ENCODE results near the gene ZNF232.
A peak's percentile ranks its signal among the peaks of the same experiment; 100 is the strongest.
"Not testable (repeated sequence)": the region's sequence is repeated elsewhere in the genome, so short reads cannot be mapped to it uniquely, and the experiment has no call there.

Gene ZNF232

DNA sequence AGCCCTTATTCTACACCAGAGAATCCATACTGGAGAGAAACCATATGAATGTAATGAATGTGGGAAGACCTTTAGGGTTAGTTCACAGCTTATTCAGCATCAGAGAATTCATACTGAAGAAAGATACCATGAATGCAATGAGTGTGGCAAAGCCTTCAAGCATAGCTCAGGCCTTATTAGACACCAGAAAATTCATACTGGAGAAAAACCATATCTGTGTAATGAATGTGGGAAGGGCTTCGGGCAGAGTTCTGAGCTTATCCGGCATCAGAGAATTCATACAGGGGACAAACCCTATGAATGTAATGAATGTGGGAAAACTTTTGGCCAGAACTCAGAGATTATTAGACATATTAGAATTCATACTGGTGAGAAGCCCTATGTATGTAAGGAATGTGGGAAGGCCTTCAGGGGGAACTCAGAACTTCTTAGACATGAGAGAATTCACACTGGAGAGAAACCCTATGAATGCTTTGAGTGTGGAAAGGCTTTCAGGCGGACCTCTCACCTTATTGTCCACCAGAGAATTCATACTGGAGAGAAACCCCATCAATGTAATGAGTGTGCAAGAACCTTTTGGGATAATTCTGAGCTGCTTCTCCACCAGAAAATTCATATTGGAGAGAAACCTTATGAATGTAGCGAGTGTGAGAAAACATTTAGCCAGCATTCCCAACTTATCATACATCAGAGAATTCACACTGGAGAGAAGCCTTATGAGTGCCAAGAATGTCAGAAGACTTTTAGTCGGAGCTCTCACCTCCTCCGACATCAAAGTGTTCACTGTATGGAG is 19.3 kb downstream of the ZNF232 start:
- DNase-seq, result no peak

DNA sequence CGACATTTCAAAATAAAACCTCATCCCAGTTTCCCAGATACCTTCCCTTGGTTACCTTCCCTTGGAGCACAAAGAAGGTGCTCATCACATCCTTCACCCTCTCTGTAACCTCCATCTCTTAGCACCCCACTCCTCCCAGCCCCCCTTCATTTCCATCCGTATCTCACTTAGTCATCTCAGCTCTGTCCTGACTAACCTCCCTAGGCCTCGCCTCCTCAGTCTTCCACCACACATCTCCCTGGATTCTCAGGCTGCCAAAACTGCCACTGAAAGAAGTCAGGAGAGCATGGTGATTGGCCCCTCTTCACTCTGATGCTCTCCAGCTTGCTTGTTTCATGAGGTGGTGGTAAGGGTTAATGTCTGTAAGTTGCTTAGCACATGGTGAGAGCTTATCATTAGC is 31.1 kb downstream of the ZNF232 start:
- no peak for DNase-seq

DNA sequence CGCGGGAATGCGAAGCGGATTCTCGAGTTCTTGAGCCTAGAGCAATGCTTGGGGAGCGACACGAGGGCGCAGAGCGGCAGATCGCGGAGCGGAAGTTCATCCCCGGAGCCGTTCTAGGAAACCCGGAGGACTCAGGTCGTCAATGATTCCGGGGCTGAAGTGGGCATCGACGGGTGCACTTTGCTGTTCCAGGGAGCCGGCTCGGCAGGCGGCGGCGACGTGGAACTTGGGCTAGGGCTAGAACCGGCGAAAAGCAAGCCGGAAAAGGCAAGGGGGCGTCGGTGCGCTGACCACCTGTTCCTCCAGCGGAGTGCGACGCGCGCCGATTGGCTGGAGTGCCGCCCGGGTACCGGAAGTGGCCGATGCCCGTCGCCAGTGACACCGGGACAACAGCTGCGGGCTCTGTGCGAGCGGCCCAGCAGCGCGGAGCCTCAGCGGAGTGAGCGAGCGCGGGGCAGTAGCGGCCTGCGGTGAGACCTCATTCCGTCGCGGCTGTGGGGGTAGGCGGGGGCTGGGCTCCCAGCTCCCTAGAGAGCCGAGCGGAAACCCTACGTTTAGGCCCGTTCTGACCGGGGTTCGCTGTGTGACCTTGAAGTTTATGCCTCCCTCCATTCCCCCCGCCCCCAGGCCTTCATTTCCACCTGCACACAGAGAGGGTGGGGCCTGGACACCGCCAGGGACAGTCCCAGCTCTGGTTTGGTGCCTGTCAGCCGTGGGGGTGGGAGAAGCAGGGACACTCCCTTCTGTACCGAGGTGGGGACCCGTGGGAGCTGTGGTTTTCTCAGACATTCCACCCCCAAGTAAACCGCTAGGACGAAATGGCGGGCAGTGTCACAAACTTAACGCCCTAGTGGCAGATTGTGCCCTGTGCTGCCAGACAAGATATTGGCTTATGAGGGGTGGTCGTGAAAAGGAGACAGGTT is 33.3 kb downstream of the ZNF232 start, which contains the start of gene ZFP3:
TSS of gene ZFP3 (plus strand) at position 362 of the 923 bp plus-strand sequence. CDS start 13,038 bp downstream, outside the sequence.
- DNase-seq, result peak; percentile 75

DNA sequence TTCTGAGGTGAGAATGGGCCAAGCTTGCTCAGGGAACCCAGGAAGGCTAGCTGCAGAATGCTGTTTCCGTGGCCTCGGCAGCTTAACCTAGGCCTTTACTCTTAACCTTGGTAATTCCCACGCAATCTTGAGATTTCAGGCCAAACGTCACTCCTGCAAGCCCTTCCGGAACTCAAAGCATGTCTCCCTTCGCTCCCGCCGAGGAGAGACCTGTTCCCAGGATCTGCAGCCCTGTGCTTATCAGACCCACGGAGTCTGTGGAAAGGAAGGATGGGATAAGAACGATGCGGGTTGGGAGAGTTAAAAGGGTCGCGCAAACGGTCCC is 33.9 kb downstream of the ZNF232 start:
- no peak for DNase-seq

DNA sequence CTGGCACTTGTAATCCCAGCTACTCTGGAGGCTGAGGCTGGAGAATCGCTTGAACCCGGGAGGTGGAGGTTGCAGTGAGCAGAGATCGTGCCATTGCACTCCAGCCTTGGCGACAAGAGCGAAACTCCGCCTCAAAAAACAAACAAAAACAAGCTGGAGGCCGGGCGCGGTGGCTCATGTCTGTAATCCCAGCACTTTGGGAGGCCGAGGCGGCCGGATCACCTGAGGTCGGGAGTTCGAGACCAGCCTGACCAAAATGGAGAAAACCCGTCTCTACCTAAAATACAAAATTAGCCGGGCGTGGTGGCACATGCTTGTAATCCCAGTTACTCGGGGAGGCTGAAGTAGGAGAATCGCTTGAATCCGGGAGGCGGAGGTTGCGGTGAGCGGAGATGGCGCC is 34.4 kb downstream of the ZNF232 start:
- not testable (repeated sequence) for DNase-seq

DNA sequence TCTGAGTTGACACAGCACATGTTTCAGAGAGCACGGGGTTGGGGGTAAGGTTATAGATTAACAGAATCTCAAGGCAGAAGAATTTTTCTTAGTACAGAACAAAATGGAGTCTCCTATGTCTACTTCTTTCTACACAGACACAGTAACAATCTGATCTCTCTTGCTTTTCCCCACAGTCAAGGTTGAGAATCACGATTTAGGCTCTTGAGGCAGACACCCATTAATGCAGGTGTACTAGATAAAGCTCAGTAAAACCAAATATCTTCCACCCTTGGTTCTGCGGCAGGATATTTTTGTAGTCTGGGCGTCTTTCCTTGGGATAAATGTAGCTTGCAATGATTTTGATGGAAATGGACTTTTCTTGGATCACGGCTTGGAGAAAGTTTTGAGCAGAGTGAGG is 36.2 kb downstream of the ZNF232 start:
- not testable (repeated sequence) for DNase-seq

DNA sequence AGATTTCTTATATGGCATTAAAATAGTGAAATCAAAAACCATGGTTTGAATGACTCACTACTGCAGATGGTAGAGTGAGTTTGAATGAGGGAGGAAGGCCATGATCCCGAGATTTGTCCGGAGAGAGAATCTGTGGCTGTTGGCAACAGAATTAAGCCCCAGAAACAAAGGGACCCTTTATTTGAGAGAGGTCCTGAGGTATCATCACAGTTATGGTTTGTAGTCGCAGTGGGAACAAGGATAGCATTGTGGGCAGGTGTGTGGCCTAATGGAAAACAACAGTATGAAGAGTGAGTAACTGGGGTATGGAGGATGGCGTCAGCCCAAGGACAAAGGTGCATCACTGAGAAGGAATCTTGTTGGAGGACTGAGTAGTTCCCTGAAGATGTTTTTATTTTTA is 42.0 kb downstream of the ZNF232 start:
- no peak for DNase-seq

DNA sequence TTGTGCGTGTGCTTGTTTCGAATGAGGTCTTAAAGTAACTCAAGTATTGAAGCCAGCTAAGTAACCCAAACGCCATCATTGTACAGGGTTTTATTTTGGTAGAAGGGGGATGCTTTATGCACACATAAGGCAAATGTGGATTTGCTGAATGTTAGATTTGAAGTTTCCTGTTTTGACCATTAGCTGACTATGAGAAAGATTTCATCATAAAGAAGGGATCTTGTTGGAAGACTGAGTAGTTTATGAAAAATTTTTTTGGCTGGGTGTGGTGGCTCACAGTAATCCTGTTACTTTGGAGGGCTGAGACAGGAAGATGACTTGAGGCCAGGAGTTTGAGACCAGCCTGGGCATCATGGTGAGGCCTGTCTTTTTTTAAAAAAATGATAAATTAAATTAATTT is 43.4 kb downstream of the ZNF232 start:
- DNase-seq, result no peak

DNA sequence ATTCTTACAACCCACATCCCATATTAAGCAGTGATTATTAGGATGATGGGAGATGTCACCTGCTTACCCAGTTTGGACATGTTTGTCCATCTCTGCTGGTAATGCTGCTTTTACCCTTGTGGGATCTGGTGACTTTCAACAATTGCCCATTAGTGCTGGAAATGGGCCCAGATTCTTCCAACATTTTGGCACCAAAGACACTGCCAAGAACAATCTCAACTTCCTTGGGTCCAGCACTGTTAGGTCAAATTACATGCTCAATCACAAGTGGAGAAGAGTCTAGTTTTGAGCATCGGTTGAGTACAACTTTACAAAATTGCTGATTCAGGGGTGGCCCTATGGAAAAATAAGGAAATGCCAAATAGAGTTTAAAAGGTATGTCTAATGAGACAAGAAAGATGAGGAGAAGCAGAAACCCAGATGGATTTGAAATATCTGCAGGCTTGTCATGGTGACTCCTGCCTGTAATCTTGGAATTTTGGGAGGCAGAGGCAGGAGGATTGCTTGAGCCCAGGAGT is 46.4 kb downstream of the ZNF232 start:
- DNase-seq, result no peak
